BLaER1 treated with 17β-estradiol and CSF1 and Interleukin-3, amounts not matched to agents 10 nM and 100 nM (cell line): ENCODE results near the gene NRIP2.
A peak's percentile ranks its signal among the peaks of the same experiment; 100 is the strongest.

Experiments
- H3K27ac ChIP-seq, 11 experiments: shearing (Covaris generic); formaldehyde crosslinking; 2 replicates each; pipeline ENCODE4 v1.8.1; 2022
- H3K27me3 ChIP-seq, 11 experiments: shearing (Covaris generic); formaldehyde crosslinking; 2 replicates each; pipeline ENCODE4 v1.8.1; 2022
- H3K36me3 ChIP-seq, 11 experiments: shearing (Covaris generic); formaldehyde crosslinking; 2 replicates each; pipeline ENCODE4 v1.8.1; 2022
- H3K4me1 ChIP-seq, 10 experiments: shearing (Covaris generic); formaldehyde crosslinking; 2 replicates each; pipeline ENCODE4 v1.8.1; 2022
- H3K4me2 ChIP-seq, 11 experiments: shearing (Covaris generic); formaldehyde crosslinking; 2 replicates each; pipeline ENCODE4 v1.8.1; 2022
- H3K4me3 ChIP-seq, 10 experiments: shearing (Covaris generic); formaldehyde crosslinking; 2 replicates each; pipeline ENCODE4 v1.8.1; 2022
- H3K9ac ChIP-seq, 11 experiments: shearing (Covaris generic); formaldehyde crosslinking; 2 replicates each; pipeline ENCODE4 v1.8.1; 2022
- H3K9me3 ChIP-seq, 11 experiments: shearing (Covaris generic); formaldehyde crosslinking; replicated peaks in 1 of 11; 2 replicates each; pipeline ENCODE4 v1.8.1; 2022
- H4K20me1 ChIP-seq, 11 experiments: shearing (Covaris generic); formaldehyde crosslinking; 2 replicates each; pipeline ENCODE4 v1.8.1; 2022
- Cebpa-rat ChIP-seq, 11 experiments: shearing (Covaris generic); IDR thresholded peaks; 2 replicates each; pipeline ENCODE4 v1.8.1; 2022

The NRIP2 gene

DNA sequence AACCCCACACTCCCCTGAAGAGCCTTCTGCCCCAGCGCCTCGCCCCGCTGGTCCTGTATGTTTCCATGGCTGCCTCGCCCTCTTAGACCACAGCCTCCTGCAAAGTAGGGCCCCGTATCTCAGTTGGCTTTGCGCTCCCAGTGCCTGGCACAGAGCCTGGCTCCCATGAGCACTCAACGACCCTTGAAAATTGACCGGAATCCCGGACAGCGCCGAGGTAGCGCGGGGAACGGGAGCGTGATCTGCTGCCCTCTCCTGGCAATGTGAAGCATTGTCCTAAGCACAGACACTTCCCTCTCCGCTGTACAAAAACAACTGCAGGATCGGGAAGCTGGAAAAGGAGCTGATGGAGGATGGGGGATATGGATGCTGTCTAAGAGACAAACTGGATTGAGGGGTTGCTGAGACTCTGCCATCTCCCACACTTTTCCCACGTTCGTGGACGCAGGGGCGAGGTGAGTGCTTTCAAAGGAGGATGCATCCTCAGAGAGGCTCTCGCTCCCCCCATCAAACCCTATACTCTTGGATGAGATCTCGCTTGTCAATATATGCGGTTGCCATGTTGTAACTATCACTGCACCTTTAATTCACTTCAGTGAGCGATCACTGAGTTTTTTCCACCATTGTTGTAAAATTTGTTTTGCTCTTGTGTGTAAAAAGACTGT, 50.8 kb downstream of the NRIP2 start:
- Histone ChIP-seq H3K36me3 (no peaks in the 10 kb centered on the region), H3K9ac (no peak overlapping the region), H3K4me2 (peak overlapping the region; percentile 52 to 86 (median 72)), H3K27ac (no peak overlapping the region), H4K20me1 (peaks cover 0 to 4% (median 0%) of the 10 kb centered on the region in 11 experiments; a peak in 1 of 22 replicates), H3K27me3 (peaks cover 0 to 19% (median 6%) of the 10 kb centered on the region in 11 experiments; a peak in 6 of 22 replicates), H3K9me3 (no peaks in the 10 kb centered on the region), H3K4me1 (peaks cover 0 to 14% (median 6%) of the 10 kb centered on the region in 10 experiments; a peak in 11 of 20 replicates), H3K4me3 (peak overlapping the region in 2 of 10 experiments; percentile 30 to 50; a peak in 2 of 20 replicates)
- TF ChIP-seq Cebpa-rat (IDR thresholded peaks at IDR 0.05) = no peak

DNA sequence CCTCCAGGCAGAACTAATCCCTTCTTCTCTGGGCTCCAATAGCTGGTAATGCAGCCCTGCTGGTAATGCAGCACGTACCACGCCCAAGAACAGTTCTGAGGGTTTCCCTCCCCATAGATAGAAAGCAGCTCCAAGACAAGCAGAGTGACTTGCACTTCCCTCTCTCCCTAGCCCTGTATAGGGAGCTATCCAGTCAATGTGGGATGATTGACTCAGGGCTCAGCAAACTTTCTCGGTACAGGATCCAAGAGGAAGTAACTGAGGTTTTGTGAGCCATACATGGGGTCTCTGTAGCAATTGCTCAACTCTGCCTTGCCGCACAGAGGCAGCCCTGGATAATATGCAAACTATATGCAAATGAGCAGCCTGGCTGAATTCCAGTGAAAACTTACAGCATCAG, 55.6 kb downstream of the NRIP2 start:
- Histone ChIP-seq H3K4me3 (no peak overlapping the region), H3K27ac (no peak overlapping the region), H3K9ac (no peak overlapping the region), H4K20me1 (peaks cover 0 to 5% (median 0%) of the 10 kb centered on the region in 11 experiments; a peak in 2 of 22 replicates), H3K4me2 (peak overlapping the region in 5 of 11 experiments; percentile 15 to 34 (median 17); a peak in 7 of 22 replicates), H3K27me3 (peaks cover 0 to 12% (median 6%) of the 10 kb centered on the region in 11 experiments; a peak in 6 of 22 replicates), H3K4me1 (peaks cover 0 to 16% (median 10%) of the 10 kb centered on the region in 10 experiments; a peak in 11 of 20 replicates), H3K36me3 (no peaks in the 10 kb centered on the region), H3K9me3 (no peaks in the 10 kb centered on the region)
- TF ChIP-seq Cebpa-rat (IDR thresholded peaks at IDR 0.05) = 0 out of 22 replicates have a peak, but pooled peaks of 2 of the 11 experiments have one; percentile 20 to 24

DNA sequence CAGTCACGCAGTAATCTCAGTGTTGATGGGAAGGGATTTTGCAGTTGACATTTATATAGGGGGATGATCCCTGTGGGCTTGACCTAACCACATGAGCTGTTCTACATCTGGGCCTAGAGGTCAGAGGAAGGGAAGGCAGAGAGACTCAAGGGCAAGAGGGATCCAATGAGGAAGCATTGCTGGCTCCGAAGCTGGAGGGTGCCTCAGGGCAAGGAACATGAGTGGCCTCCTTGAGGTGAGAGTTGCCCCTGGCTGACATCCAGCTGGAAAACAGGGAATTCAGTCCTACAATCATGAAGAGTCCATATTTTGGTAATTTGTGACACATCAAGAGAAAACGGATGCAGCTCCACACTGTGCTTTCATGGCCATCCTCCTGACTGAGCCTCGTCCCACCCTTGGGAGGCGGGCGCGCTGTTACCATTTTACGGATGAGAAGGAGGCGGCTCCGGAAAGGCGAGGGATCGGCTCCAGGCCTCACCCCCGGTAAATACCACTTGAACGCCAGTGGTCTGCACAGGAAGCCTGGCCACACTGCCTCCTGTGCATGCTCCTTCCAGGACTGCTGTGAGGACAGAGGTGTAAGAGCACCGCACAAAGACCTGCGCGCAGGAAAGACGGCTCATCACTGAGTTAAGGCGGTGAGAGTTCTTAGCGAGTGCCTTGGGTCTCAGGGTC, 58.6 kb downstream of the NRIP2 start:
- Histone ChIP-seq H3K36me3 (no peaks in the 10 kb centered on the region), H3K9ac (no peak overlapping the region), H3K27me3 (no peaks in the 10 kb centered on the region), H3K4me3 (no peak overlapping the region), H4K20me1 (peaks cover 0 to 10% (median 0%) of the 10 kb centered on the region in 11 experiments; a peak in 2 of 22 replicates), H3K4me2 (no peak overlapping the region), H3K27ac (no peak overlapping the region), H3K4me1 (peaks cover 0 to 11% (median 7%) of the 10 kb centered on the region in 10 experiments; a peak in 9 of 20 replicates), H3K9me3 (no peaks in the 10 kb centered on the region)
- no peak for TF ChIP-seq Cebpa-rat (IDR thresholded peaks at IDR 0.05)

DNA sequence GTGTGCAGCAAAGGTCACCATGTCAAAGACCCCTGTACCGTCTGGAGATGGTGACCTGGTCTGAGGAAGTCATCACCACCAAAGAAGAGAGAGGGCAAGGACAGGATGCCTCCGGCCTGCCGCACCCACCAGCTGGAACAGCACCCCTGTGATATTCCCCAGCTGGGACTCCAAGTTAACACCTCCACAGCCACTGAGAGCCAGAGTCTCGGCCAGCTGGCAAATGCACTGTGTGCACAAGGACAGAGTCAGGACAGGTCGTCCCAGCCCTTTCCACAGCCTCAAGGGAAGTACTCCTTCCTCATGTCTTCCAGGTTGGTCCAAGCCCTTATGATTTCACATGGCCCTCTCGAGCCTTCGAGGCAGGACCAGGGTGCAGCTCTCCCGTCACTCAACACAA, 59.4 kb downstream of the NRIP2 start:
- Histone ChIP-seq H3K9me3 (peaks cover 0 to under 1% (median 0%) of the 10 kb centered on the region in 11 experiments; a peak in 1 of 22 replicates), H3K4me3 (no peak overlapping the region), H3K4me1 (peaks cover 0 to 11% (median 7%) of the 10 kb centered on the region in 10 experiments; a peak in 9 of 20 replicates), H3K27ac (no peak overlapping the region), H3K36me3 (no peaks in the 10 kb centered on the region), H3K4me2 (no peak overlapping the region), H3K9ac (no peak overlapping the region), H3K27me3 (no peaks in the 10 kb centered on the region), H4K20me1 (peaks cover 0 to 10% (median 0%) of the 10 kb centered on the region in 11 experiments; a peak in 2 of 22 replicates)
- no peak for TF ChIP-seq Cebpa-rat (IDR thresholded peaks at IDR 0.05)
